IMR-90 (cell line): Measurements from ENCODE around the gene ITPRIP. TPM values are rescaled to one million over a fixed set of nuclear protein-coding genes. Genes with fewer than 3 reads are reported as not detected.
A peak's percentile ranks its signal among the peaks of the same experiment; 100 is the strongest.

ENCODE experiments used
- ATAC-seq: fragments of 200-7000 bp; cut with Tn5 transposase; 2 replicates; pipeline ENCODE4 v1.9.1; 2020; ENCODE audit warnings: low read depth, mild to moderate bottlenecking, moderate library complexity
- BruUV-seq: library from RNA; stranded (reverse); fragments of 400-500 nt; replicated peaks from 2 replicates; lab custom pipeline; 2021; lab: Mats Ljungman, UMichigan
- CTCF ChIA-PET: fragments of 300-600 bp; formaldehyde crosslinking; extraction: SDS; loops from one replicate; lab custom pipeline; 2021; ENCODE audit warnings: antibody characterized with exemption; lab: Yijun Ruan, JAX
- POLR2A ChIA-PET: fragments of 300-600 bp; sonication (Branson Sonifier 250); formaldehyde crosslinking; loops from one replicate; lab custom pipeline; 2022; ENCODE audit warnings: antibody characterized with exemption; ENCODE audit not compliant: unreplicated experiment; lab: Charles Lee
- DNase-seq: peaks from one replicate; pipeline ENCODE4 v3.0.0; 2013
- H2AFZ ChIP-seq: replicated peaks from 2 replicates; pipeline ENCODE3; 2013; ENCODE audit warnings: low read length, mild to moderate bottlenecking; ENCODE audit not compliant: poor library complexity
- H2AK5ac ChIP-seq: 2 replicates; pipeline ENCODE4 v1.6.1; 2013; ENCODE audit warnings: low read depth, low read length, inconsistent platforms
- H2AK9ac ChIP-seq: replicated peaks from 2 replicates; pipeline ENCODE3; 2013; ENCODE audit warnings: mild to moderate bottlenecking, low read depth, low read length, moderate library complexity; ENCODE audit not compliant: poor library complexity
- H2BK120ac ChIP-seq: 2 replicates; pipeline ENCODE4 v1.6.1; 2013; ENCODE audit warnings: low read depth, low read length, inconsistent platforms
- H2BK15ac ChIP-seq: 3 replicates; pipeline ENCODE4 v1.6.1; 2013; ENCODE audit warnings: low read depth, low read length, inconsistent platforms
- H2BK20ac ChIP-seq: 2 replicates; pipeline ENCODE4 v1.6.1; 2013; ENCODE audit warnings: low read depth, mild to moderate bottlenecking, inconsistent platforms, low read length, moderate library complexity
- H2BK5ac ChIP-seq: 2 replicates; pipeline ENCODE4 v1.6.1; 2013; ENCODE audit warnings: mild to moderate bottlenecking, low read depth, low read length, inconsistent platforms; ENCODE audit not compliant: poor library complexity, severe bottlenecking
- H3K14ac ChIP-seq: replicated peaks from 2 replicates; pipeline ENCODE4 v1.6.1; 2013; ENCODE audit warnings: low read depth, low read length, inconsistent platforms
- H3K18ac ChIP-seq: 2 replicates; pipeline ENCODE4 v1.6.1; 2013; ENCODE audit warnings: low read depth, low read length, control low read depth
- H3K23ac ChIP-seq: 2 replicates; pipeline ENCODE4 v1.6.1; 2013; ENCODE audit warnings: low read depth, low read length, inconsistent platforms
- H3K27ac ChIP-seq: 2 replicates; pipeline ENCODE4 v1.5.1; 2013; ENCODE audit warnings: mild to moderate bottlenecking, control low read depth, low read length; ENCODE audit not compliant: insufficient read depth
- H3K27me3 ChIP-seq: 2 replicates; pipeline ENCODE4 v1.6.1; 2013; ENCODE audit warnings: low read length; ENCODE audit not compliant: control insufficient read depth, insufficient read depth
- H3K36me3 ChIP-seq: 2 replicates; pipeline ENCODE4 v1.6.1; 2013; ENCODE audit warnings: low read length, mixed read lengths; ENCODE audit not compliant: control insufficient read depth, insufficient read depth
- H3K4ac ChIP-seq: 2 replicates; pipeline ENCODE4 v1.6.1; 2013; ENCODE audit warnings: low read depth, low read length, inconsistent platforms
- H3K4me1 ChIP-seq: 2 replicates; pipeline ENCODE4 v1.6.1; 2013; ENCODE audit warnings: low read length, mixed read lengths; ENCODE audit not compliant: control insufficient read depth, insufficient read depth
- H3K4me2 ChIP-seq: 2 replicates; pipeline ENCODE4 v1.6.1; 2013; ENCODE audit warnings: low read depth, mild to moderate bottlenecking, control low read depth, low read length, moderate library complexity
- H3K4me3 ChIP-seq: 2 replicates; pipeline ENCODE4 v1.5.1; 2013; ENCODE audit warnings: low read depth, mild to moderate bottlenecking, control low read depth, low read length, moderate library complexity; ENCODE audit not compliant: insufficient read depth
- H3K56ac ChIP-seq: 2 replicates; pipeline ENCODE4 v1.6.1; 2013; ENCODE audit warnings: low read length, inconsistent platforms; ENCODE audit not compliant: insufficient read depth; ENCODE audit errors: extremely low read depth
- H3K79me1 ChIP-seq, 2 experiments: 2 replicates each; pipeline ENCODE4 v1.6.1; 2013; ENCODE audit warnings: low read length in 2 of 2, inconsistent platforms in 1 of 2, low read depth in 1 of 2
- H3K9ac ChIP-seq: 2 replicates; pipeline ENCODE4 v1.6.1; 2013; ENCODE audit warnings: low read depth, low read length, control low read depth
- H3K9me1 ChIP-seq: 2 replicates; pipeline ENCODE4 v1.6.1; 2013; ENCODE audit warnings: low read length, inconsistent platforms; ENCODE audit not compliant: insufficient read depth
- H3K9me3 ChIP-seq: 2 replicates; pipeline ENCODE4 v1.6.1; 2013; ENCODE audit warnings: low read length; ENCODE audit not compliant: control insufficient read depth, insufficient read depth
- H4K20me1 ChIP-seq: 2 replicates; pipeline ENCODE4 v1.6.1; 2013; ENCODE audit warnings: low read length, inconsistent platforms; ENCODE audit not compliant: insufficient read depth
- H4K5ac ChIP-seq: 2 replicates; pipeline ENCODE4 v1.6.1; 2013; ENCODE audit warnings: mild to moderate bottlenecking, low read depth, low read length, control low read depth
- H4K8ac ChIP-seq, 2 experiments: 2 replicates each; pipeline ENCODE4 v1.6.1; 2013; ENCODE audit warnings: low read depth in 2 of 2, low read length in 2 of 2, control low read depth in 1 of 2, inconsistent platforms in 1 of 2
- H4K91ac ChIP-seq: 2 replicates; pipeline ENCODE4 v1.6.1; 2013; ENCODE audit warnings: low read depth, low read length, inconsistent platforms; ENCODE audit not compliant: insufficient read depth
- BHLHE40 ChIP-seq: fragments of 150-350 bp; IDR thresholded peaks from 2 replicates; pipeline ENCODE4 v1.6.1; 2016; ENCODE audit warnings: mild to moderate bottlenecking, low read depth, low read length
- CEBPB ChIP-seq: IDR thresholded peaks from 2 replicates; pipeline ENCODE4 v1.6.1; 2012; ENCODE audit warnings: low read depth, low read length, improper control_type of control experiment
- CTCF ChIP-seq: conservative IDR thresholded peaks from 2 replicates; pipeline ENCODE4 v1.5.1; 2012; ENCODE audit warnings: mild to moderate bottlenecking, low read depth, low read length, improper control_type of control experiment
- ELK1 ChIP-seq: fragments of 150-350 bp; IDR thresholded peaks from 2 replicates; pipeline ENCODE4 v1.6.1; 2016; ENCODE audit warnings: low read depth, mild to moderate bottlenecking, low read length, moderate library complexity, borderline replicate concordance
- MAZ ChIP-seq: IDR thresholded peaks from 2 replicates; pipeline ENCODE4 v1.6.1; 2012; ENCODE audit warnings: low read depth, mild to moderate bottlenecking, low read length, improper control_type of control experiment, moderate library complexity, borderline replicate concordance
- MXI1 ChIP-seq: IDR thresholded peaks from 2 replicates; pipeline ENCODE4 v1.6.1; 2012; ENCODE audit warnings: low read depth, mild to moderate bottlenecking, low read length, moderate library complexity, borderline replicate concordance
- NFE2L2 ChIP-seq: fragments of 150-350 bp; IDR thresholded peaks from 2 replicates; pipeline ENCODE4 v1.6.1; 2016; ENCODE audit warnings: low read depth, mild to moderate bottlenecking, low read length
- RAD21 ChIP-seq: IDR thresholded peaks from 2 replicates; pipeline ENCODE4 v1.6.1; 2012; ENCODE audit warnings: low read length, improper control_type of control experiment
- RCOR1 ChIP-seq: IDR thresholded peaks from 2 replicates; pipeline ENCODE4 v1.6.1; 2012; ENCODE audit warnings: mild to moderate bottlenecking, low read length, improper control_type of control experiment; ENCODE audit not compliant: insufficient replicate concordance
- RFX5 ChIP-seq: IDR thresholded peaks from 2 replicates; pipeline ENCODE4 v1.8.0; 2012; ENCODE audit warnings: low read depth, mild to moderate bottlenecking, low read length, moderate library complexity
- SMC3 ChIP-seq: fragments of 150-350 bp; IDR thresholded peaks from 2 replicates; pipeline ENCODE4 v1.6.1; 2016; ENCODE audit warnings: low read depth, mild to moderate bottlenecking, antibody characterized with exemption, low read length, moderate library complexity
- WGBS, 2 experiments: methylation state at CpG; one replicate each; pipeline versions ENCODE4 v1.1.5 to v1.1.7; 2013; ENCODE audit warnings: missing lambda C conversion rate in 2 of 2; ENCODE audit not compliant: insufficient read length in 1 of 2; ENCODE audit errors: extremely low coverage in 2 of 2; 5-methylcytosine and 5-hydroxymethylcytosine counted together
- dilution Hi-C: fragments of 300-500 bp; cut with HindIII; formaldehyde crosslinking; loops from one replicate; pipeline ENCODE4 v1.14.3; 2018; ENCODE audit warnings: low sequenced_read_pairs; ENCODE audit not compliant: unreplicated experiment
- in situ Hi-C: fragments of 300-500 bp; cut with MboI; formaldehyde crosslinking; loops from 3 replicates; pipeline ENCODE4 v1.14.3; 2019; ENCODE audit warnings: low sequenced_read_pairs, inconsistent platforms, mixed read lengths
- intact Hi-C: fragments of 100-400 bp; cut with micrococcal nuclease; formaldehyde crosslinking; loops from 2 replicates; pipeline ENCODE4 v1.10.0; 2022
- polyA plus RNA-seq, 3 experiments: library from polyadenylated mRNA; depleted of rRNA; stranded (reverse); fragments of >200 nt; gene quantifications; 2 replicates each; pipeline ENCODE4 v1.2.3, GENCODE V29; 2012; ENCODE audit warnings: low replicate concordance in 1 of 3
- total RNA-seq: library from RNA; depleted of rRNA; stranded (reverse); fragments of >200 nt; gene quantifications from 2 replicates; pipeline ENCODE4 v1.2.3, GENCODE V29; 2012

ITPRIP gene
- total and polyA plus RNA-seq, 2 of the 4 experiments (the other 2 are of a cell fraction): 7.5 to 31.9 TPM

GRCh38 chr10:104322416-104322782 is 15.9 kb downstream of the ITPRIP start:
- no peak overlapping the region for H2BK120ac ChIP-seq
- no peak overlapping the region for H2AK9ac ChIP-seq
- DNase-seq: no peak
- H3K27ac ChIP-seq: no peak overlapping the region
- 67% methylated on average over 1 of the region's 7 CpGs; no CpG with 5 or more reads in 1 of the 2 experiments for WGBS, 2 experiments
- TF ChIP-seq SMC3 (no peak), NFE2L2 (no peak), ELK1 (no peak), RFX5 (no peak), MAZ (no peak), CTCF (no peak), CEBPB (no peak), BHLHE40 (no peak), RAD21 (no peak), RCOR1 (no peak), MXI1 (no peak)
- H3K27me3 ChIP-seq: no peaks in the 10 kb centered on the region
- H3K36me3 ChIP-seq: no peaks in the 10 kb centered on the region; the same call in 1 of the 2 replicates
- no peak overlapping the region for H3K4ac ChIP-seq
- no peak overlapping the region for H4K8ac ChIP-seq
- in situ Hi-C loops (no loop called here), intact Hi-C loops (no loop called here), dilution Hi-C loops (no loop called here)
- H4K5ac ChIP-seq: no peak overlapping the region
- H3K4me2 ChIP-seq: no peak overlapping the region
- no peak overlapping the region for H2AFZ ChIP-seq
- H3K79me1 ChIP-seq: peaks cover 4 to 91% of the 10 kb centered on the region in 2 experiments; a peak in 2 of 4 replicates
- 0 out of 2 replicates have a peak overlapping the region, but pooled peaks have one; percentile 16 for H3K23ac ChIP-seq
- no peak overlapping the region for H4K91ac ChIP-seq
- no peak overlapping the region for H2BK15ac ChIP-seq
- ChIA-PET CTCF (interaction anchor here (0.8 kb wide), 1 partner anchor 8 kb away, joined by 3 read pairs; no protein-coding TSS in a partner anchor), POLR2A (no interaction called here)
- H4K20me1 ChIP-seq: peaks cover 99% of the 10 kb centered on the region
- no peak overlapping the region for H2BK20ac ChIP-seq
- H3K9me3 ChIP-seq: no peaks in the 10 kb centered on the region
- no peak overlapping the region for H3K9ac ChIP-seq
- H2AK5ac ChIP-seq: no peak overlapping the region
- H3K14ac ChIP-seq: no peak overlapping the region
- BruUV-seq: no TSS peak
- H2BK5ac ChIP-seq: no peak overlapping the region
- peaks cover 45% of the 10 kb centered on the region for H3K4me1 ChIP-seq
- no peak overlapping the region for H3K4me3 ChIP-seq
- H3K18ac ChIP-seq: no peak overlapping the region
- peaks cover 70% of the 10 kb centered on the region for H3K9me1 ChIP-seq
- H3K56ac ChIP-seq: no peak overlapping the region
- ATAC-seq: no peak
